Psoas muscle (tissue), 8 donors: ENCODE results near the gene DUSP11. TPM values are rescaled to one million over a fixed set of nuclear protein-coding genes. Genes with fewer than 3 reads are reported as not detected.
A peak's percentile ranks its signal among the peaks of the same experiment; 100 is the strongest.

Experiments
- ATAC-seq, 4 donors: fragments of 200-7000 bp; cut with Tn5 transposase; one replicate each; pipeline ENCODE4 v1.9.1; 2020; ENCODE audit warnings: moderate library complexity in 3 of 4, mild to moderate bottlenecking in 2 of 4
- DNase-seq, 2 donors: peaks; one replicate each; pipeline ENCODE4 v3.0.0-alpha.2; 2020
- H3K27ac ChIP-seq: fragments of 200-600 bp; one replicate; pipeline ENCODE4 v1.8.0; 2022
- H3K27me3 ChIP-seq, 3 donors: fragments of 200-600 bp in 1 of 3; one replicate each; pipeline versions ENCODE4 v1.6.1 to v1.8.0; 2013 to 2022; ENCODE audit warnings: low read length in 2 of 3, mild to moderate bottlenecking in 2 of 3, moderate library complexity in 1 of 3; ENCODE audit not compliant: insufficient read depth in 3 of 3
- H3K36me3 ChIP-seq, 2 donors: fragments of 200-600 bp in 1 of 2; one replicate each; pipeline versions ENCODE4 v1.6.1 to v1.8.0; 2013 to 2022; ENCODE audit warnings: low read depth in 1 of 2, mild to moderate bottlenecking in 1 of 2, moderate library complexity in 1 of 2; ENCODE audit not compliant: insufficient read depth in 1 of 2
- H3K4me1 ChIP-seq: fragments of 200-600 bp; one replicate; pipeline ENCODE4 v1.8.0; 2022
- H3K4me3 ChIP-seq: fragments of 200-600 bp; one replicate; pipeline ENCODE4 v1.8.0; 2022; ENCODE audit warnings: mild to moderate bottlenecking
- H3K9me3 ChIP-seq: fragments of 200-600 bp; one replicate; pipeline ENCODE4 v1.8.0; 2022
- WGBS, 3 donors: extraction: QIAGEN DNeasy Blood & Tissue Kit; methylation state at CpG; one replicate each; pipeline versions ENCODE4 v1.1.6 to v1.1.7; 2013; 5-methylcytosine and 5-hydroxymethylcytosine counted together
- intact Hi-C, 2 donors: fragments of 100-400 bp; cut with DNase I; formaldehyde crosslinking; loops; one replicate each; pipeline versions ENCODE4 v1.11.0 to v1.14.2; 2022
- polyA plus RNA-seq, 3 donors: library from polyadenylated mRNA; stranded (reverse); fragments of 200-250 nt; gene quantifications; one replicate each; pipeline ENCODE4 v1.2.3, GENCODE V29; 2013
- total RNA-seq, 4 donors: library from RNA; stranded (reverse); fragmentation: NEBNext Ultra II Directional in 2 of 4; extraction: Animal tissue kit (Norgen Biotek cat#: 25700) in 2 of 4; gene quantifications; one replicate each; pipeline versions ENCODE4 v1.2.1 to v1.2.4, GENCODE V29; 2021 to 2023
- TF ChIP-seq, protein P1 (sequence below): fragments of 200-600 bp; IDR thresholded peaks from one replicate; pipeline ENCODE4 v1.8.0; 2022; ENCODE audit warnings: antibody characterized with exemption
- donor health status: healthy with polysubstance abuse.
- donor health status: DM: no; HTN: no; CAD: no; lungs with moderate emphysema.
- donor health status: Bipolar disorder and iron deficiency.
- donor health status: healthy.
- donor health status: DM: yes; HTN: yes; CAD: no.
- donor health status: DM: no; HTN: no; CAD: no.
- donor health status: DM: no; HTN: no; CAD: no.
- donor health status: DM: yes; HTN: yes; CAD: no.

The DUSP11 gene
- total and polyA plus RNA-seq, 7 donors = 8.9 to 21.4 (median 14.2) TPM

DNA sequence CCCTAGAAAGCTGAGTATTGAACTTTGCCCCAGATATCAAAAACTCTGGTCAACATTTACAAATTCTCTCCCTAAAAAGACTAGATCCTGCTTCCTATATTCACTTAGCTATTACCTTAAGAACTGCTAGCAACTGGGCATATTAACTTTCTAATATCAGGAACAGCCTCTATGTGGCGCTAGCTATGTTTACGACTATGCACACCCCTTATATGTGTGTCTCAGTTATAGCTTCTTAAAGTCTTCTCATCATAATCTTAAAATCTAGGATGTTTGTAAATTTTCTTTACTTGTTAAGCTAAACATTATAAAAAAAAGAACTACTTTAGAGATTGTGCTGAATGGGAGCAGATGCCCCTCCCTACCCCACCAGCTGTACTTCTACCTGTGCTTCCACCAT, 47.1 kb upstream of the DUSP11 start:
- H3K27me3 ChIP-seq = no peaks in the 10 kb centered on the region
- intact Hi-C loops = loop anchor here (10.0 kb wide), 5 partner anchors 98 to 508 kb away; partner anchors contain the start of genes BOLA3 (in 1 of the 2), DGUOK (in 1 of the 2) and TET3 (in 1 of the 2)

DNA sequence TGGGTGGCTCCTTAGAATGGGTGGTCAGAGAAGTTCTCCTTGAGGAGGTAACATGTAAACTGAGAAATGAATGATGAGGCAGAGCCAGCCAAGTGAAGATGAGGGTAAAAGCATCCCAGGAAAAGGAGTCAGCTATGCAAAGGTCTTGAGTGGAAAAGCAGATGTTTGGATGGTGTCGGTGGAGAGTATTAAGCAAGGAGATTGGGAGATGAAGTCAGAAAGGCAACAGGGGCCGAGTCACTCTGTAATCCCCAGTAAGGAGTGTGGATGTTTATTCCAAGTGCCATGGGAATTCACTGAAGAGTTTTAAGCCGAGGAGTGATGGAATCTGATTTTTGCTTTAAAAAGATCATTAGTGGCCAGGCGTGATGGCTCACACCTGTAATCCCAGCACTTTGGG, 45.5 kb upstream of the DUSP11 start:
- Histone ChIP-seq H3K36me3 (no peaks in the 10 kb centered on the region), H3K9me3 (no peaks in the 10 kb centered on the region), H3K27ac (no peak overlapping the region), H3K4me3 (no peak overlapping the region), H3K4me1 (peaks cover 14% of the 10 kb centered on the region), H3K27me3 (no peaks in the 10 kb centered on the region)
- ATAC-seq (no peak), DNase-seq (no peak)
- intact Hi-C loops = loop anchor here (10.0 kb wide), 5 partner anchors 99 to 509 kb away; partner anchors contain the start of genes BOLA3 (in 1 of the 2), DGUOK (in 1 of the 2) and TET3 (in 1 of the 2)
- TF ChIP-seq, protein P1, sequence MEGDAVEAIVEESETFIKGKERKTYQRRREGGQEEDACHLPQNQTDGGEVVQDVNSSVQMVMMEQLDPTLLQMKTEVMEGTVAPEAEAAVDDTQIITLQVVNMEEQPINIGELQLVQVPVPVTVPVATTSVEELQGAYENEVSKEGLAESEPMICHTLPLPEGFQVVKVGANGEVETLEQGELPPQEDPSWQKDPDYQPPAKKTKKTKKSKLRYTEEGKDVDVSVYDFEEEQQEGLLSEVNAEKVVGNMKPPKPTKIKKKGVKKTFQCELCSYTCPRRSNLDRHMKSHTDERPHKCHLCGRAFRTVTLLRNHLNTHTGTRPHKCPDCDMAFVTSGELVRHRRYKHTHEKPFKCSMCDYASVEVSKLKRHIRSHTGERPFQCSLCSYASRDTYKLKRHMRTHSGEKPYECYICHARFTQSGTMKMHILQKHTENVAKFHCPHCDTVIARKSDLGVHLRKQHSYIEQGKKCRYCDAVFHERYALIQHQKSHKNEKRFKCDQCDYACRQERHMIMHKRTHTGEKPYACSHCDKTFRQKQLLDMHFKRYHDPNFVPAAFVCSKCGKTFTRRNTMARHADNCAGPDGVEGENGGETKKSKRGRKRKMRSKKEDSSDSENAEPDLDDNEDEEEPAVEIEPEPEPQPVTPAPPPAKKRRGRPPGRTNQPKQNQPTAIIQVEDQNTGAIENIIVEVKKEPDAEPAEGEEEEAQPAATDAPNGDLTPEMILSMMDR = no peak
- 50 to 64% (median 60%) methylated on average over 4 of the region's 4 CpGs for WGBS, 3 donors

More for the DNA sequence above, 47.1 kb upstream of the DUSP11 start:
- DNase-seq (no peak), ATAC-seq (no peak)
- Histone ChIP-seq H3K36me3 (peaks cover 0 to 8% of the 10 kb centered on the region in 2 donors), H3K4me3 (no peak overlapping the region), H3K4me1 (peaks cover 28% of the 10 kb centered on the region), H3K9me3 (no peaks in the 10 kb centered on the region), H3K27ac (no peak overlapping the region)
- 46 to 58% (median 50%) methylated on average over 2 of the region's 2 CpGs for WGBS, 3 donors
- TF ChIP-seq, protein P1 = no peak

DNA sequence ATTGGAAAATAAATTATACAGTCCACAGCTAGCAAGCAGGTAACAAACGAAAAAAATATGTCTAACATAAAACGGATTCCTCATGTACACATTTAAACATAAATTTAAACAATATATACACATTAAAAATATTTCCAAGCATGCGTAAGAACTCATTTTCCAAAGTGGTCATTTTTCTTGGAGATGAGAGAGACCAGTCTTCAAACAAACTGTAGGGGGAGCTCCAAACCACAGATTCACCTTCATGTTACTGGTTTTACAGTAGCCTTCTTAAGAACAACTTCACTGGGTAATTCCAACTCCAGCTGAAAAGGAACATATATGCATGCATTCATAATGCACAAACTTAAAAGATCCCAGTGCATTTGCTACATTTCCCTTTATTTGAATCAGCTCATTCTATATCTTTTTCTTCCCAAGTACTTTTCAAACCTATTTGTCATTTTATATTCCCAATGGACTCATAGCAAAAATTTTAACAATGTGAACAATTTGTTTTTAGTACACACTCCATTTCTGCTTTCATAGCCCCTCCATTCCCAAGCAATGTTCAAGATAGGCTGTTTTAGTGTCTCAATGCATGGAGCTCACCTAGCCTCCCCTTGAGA, 44.1 kb upstream of the DUSP11 start:
- WGBS, 3 donors = 8 to 11% (median 8%) methylated on average over 3 of the region's 3 CpGs

DNA sequence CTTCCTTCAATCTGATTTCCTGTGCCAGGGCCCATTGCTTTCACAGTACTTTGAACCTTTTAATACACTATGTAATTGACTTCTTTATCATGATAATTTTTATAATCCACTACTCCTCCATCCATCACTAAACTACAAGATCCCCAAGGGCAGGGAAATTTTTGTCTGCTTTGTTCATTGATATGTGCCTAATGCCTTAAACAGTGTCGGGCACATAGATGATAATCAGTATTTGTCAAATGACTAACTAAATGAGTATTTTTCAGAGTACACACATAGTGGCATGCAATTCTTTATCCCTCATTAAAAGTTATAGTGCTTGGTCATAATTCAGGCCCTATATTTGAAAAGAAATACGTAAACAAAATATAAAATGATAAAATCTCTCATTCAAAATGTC, 43.5 kb upstream of the DUSP11 start:
- Histone ChIP-seq H3K36me3 (no peaks in the 10 kb centered on the region), H3K4me1 (peaks cover 5% of the 10 kb centered on the region), H3K27me3 (no peaks in the 10 kb centered on the region), H3K9me3 (no peaks in the 10 kb centered on the region), H3K4me3 (no peak overlapping the region), H3K27ac (no peak overlapping the region)
- no peak for ATAC-seq
- TF ChIP-seq, protein P1 = no peak
- intact Hi-C loops = loop anchor here (1.0 to 10.0 kb wide), 6 partner anchors 101 to 512 kb away; partner anchors contain the start of genes BOLA3 (in 1 of the 2), DGUOK (in 1 of the 2) and TET3 (in 1 of the 2)
- 45 to 56% (median 49%) methylated on average over 2 of the region's 2 CpGs for WGBS, 3 donors
- no peak for DNase-seq

More for the DNA sequence above, 44.1 kb upstream of the DUSP11 start:
- Histone ChIP-seq H3K27me3 (no peaks in the 10 kb centered on the region), H3K36me3 (no peaks in the 10 kb centered on the region), H3K4me1 (peaks cover 5% of the 10 kb centered on the region), H3K27ac (no peak overlapping the region), H3K9me3 (no peaks in the 10 kb centered on the region), H3K4me3 (no peak overlapping the region)
- intact Hi-C loops = loop anchor here (1.0 to 10.0 kb wide), 6 partner anchors 101 to 511 kb away; partner anchors contain the start of genes BOLA3 (in 1 of the 2), DGUOK (in 1 of the 2) and TET3 (in 1 of the 2)
- DNase-seq = no peak
- peak in 1 of 4 donors; percentile 51 for ATAC-seq
- TF ChIP-seq, protein P1 = peak; percentile 86
